Stimulated activated CD8-positive, alpha-beta memory T cell treated with anti-CD3 and anti-CD28 coated beads, Interleukin-4, amount 100 ng/mL, for 4 hours (primary cell): ENCODE measurements around the gene MAP7.
"Not testable (repeated sequence)": the region's sequence is repeated elsewhere in the genome, so short reads cannot be mapped to it uniquely, and the experiment has no call there.

Experiments used
- DNase-seq, 2 donors: peaks; one replicate each; pipeline ENCODE4 v3.0.0-alpha.2; 2020; ENCODE audit warnings: low read depth in 2 of 2, low spot score in 1 of 2

The MAP7 gene

DNA sequence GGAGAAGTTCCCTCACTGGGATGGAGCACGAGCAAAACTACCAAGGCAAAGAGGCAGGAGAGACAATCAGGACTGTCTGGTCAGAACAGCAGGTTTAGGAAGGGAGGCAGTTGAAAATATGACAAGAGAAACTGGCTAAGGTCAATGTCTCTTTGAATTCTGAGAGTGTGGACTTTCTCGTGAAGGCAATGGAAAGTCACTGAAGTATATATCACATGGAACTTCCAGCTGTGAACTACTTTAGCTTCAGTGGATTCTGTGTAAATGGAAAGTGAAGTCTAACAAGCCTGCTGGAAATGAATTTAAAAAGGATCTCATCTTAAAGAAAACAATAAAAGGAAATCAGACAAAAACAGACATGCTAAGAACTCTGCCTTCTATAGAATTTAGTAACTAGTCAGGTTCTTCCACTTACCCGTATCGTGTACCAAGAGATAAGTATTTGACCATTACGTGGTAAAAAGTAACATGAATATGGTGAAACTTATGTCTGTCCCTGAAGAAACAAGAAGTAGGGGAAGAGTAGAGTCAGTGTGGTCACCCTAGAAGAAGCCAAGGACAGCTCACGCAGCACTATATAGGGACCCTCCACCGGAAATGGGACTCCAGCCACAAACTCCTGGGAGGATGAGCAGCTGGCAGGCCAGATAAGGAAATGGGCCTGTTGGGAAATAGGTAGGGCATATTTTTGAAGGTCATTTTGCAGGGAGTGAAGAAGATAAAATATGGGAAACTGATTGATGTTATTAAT lies 123.4 kb downstream of the MAP7 start:
- no peak for DNase-seq

DNA sequence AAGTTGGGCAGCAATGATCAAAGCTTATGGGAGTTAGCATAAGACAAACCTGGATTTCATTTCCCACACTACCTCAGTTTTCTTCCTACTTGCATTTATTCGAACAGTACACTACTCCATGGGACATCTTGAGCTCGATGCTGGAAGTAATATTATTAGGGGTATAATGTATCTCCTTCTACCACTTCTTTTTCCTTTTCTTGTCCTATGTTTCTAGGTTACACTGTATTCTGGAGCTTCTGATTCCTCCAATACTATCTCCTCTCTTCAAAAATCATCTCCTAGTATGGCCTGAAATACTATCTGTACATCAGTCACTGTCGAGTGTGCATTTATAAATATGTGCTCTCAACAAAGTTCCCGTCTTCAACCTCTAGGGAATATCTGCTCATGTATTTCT lies 124.4 kb downstream of the MAP7 start:
- DNase-seq = no peak

DNA sequence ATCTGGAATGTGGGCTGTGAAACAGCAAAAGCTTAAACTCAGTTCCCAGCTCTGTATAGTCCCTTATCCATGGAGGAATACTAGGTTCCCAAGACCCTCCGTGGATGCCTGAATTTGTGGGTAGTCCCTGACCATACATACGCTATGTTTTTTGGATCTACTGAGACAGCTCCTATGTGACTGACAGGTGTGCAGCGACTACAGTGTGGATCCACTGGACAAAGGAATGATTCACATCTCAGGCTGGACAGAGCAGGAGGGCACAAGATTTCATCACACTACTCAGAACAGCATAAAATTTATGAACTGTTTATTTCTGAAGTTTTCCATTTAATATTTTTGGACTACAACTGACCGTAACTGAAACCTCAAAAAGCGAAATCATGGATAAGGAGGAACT lies 125.3 kb downstream of the MAP7 start:
- no peak for DNase-seq

DNA sequence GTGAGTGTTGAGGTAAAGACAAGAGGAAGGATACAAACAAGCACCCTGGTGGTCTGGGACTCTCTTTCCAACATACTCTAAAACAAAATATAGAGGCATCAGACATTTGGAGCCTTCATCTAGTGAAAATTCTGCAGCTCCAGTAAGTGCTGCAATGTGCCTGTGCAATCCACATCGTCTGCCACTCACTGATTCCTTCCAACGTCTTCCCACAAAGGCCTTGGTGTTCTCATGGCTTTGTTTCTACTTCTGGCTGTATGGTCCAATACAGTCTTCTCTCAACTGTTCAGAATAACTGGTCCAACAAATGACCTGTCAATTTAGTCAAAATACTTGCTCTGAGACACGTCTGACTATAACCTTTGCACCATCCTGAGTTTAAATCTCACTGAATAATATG lies 125.8 kb downstream of the MAP7 start:
- DNase-seq = no peak

DNA sequence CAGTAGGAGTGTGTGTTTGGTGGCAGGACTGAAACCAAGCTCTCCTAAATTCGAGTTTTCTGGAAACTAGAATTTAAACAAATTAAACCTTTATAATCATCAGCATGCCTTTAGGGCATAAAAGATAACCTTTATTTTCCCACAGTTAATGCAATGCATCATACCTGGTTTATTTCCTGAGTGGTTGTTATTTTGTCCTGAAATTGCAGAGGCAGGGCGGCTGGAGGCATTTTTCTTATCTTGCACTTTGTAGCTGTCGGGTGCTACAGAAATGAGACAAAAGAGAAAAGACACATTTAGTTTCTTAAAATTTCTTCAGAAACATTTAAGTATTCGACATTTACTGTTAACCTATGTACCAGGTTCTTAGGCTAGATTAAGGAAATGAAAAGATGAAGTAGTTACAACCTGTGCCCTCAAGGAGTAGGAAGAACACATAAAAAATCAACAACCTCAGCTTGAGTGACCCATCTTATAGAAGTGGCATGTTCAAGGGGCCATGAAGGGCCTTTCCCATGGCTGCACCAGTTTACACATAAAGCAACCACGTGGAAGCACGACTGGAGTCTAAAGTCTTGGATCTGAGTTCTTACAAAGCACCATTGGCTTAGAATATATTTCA lies 128.6 kb downstream of the MAP7 start:
- no peak for DNase-seq

DNA sequence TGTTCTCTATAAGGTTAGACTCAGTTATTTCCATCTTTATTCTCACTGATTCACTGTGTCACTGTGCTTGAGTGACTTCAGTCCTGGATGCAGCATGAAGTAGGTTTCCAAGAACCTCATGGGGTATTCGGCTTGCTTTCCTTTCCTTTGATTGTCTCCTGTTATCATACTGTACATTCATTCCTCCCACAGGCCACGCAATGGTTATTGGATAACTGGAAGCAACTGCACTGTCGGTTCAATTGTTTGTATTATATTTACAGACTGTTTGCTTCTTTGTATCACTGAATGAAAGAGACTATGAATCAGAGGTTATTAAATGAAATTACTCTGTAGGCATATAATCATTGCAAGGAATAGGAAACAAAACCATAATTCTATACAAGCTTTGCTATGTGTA lies 129.4 kb downstream of the MAP7 start:
- no peak for DNase-seq

DNA sequence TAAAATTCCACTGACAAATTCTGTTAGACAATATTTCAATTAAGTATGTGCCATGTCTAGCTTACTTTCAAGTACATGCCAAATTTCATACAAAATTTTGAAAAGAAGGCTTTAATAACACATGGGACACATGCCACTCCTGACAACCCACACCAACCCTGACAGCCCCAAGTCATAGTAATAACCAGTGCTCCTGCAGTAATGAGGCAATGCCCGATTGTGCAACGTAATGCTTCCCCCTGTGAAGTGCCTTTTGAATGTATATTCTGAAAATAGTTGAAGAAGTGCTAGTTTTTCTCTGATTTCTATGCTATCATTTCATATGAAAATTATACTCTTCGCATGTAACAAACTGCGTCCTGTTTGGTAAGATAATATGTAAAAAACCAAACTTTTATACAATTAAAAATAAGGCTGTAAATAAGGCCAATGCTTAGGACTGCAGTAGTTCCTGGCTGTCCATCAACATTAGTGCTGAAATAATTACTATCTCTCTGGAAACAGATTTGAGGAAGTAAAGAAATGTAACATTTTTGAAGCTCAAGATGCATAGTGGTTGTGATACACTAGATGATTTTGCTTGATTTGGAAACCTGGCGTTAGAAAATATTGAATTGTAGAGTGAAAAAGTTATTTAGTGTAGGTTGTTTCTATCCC lies 134.7 kb downstream of the MAP7 start:
- DNase-seq = no peak

DNA sequence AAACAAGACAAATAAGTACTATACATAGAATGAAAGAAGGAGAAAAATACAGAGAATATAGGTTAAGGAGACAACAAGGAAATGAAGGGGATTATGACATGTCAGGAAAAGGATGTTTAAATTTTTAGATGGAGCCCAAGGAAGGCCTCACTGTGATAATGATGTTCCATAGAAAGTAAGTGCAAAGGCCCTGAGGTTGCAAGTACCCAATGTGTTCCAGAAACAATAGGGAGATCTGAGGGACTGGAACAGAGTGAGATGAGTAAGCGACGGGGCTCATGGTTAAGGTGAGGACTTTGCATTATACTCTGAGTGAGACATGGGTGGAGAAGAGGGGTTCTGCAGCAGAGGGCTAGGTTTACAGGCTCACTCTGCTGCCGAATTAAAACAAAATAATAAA lies 137.8 kb downstream of the MAP7 start:
- no peak for DNase-seq

DNA sequence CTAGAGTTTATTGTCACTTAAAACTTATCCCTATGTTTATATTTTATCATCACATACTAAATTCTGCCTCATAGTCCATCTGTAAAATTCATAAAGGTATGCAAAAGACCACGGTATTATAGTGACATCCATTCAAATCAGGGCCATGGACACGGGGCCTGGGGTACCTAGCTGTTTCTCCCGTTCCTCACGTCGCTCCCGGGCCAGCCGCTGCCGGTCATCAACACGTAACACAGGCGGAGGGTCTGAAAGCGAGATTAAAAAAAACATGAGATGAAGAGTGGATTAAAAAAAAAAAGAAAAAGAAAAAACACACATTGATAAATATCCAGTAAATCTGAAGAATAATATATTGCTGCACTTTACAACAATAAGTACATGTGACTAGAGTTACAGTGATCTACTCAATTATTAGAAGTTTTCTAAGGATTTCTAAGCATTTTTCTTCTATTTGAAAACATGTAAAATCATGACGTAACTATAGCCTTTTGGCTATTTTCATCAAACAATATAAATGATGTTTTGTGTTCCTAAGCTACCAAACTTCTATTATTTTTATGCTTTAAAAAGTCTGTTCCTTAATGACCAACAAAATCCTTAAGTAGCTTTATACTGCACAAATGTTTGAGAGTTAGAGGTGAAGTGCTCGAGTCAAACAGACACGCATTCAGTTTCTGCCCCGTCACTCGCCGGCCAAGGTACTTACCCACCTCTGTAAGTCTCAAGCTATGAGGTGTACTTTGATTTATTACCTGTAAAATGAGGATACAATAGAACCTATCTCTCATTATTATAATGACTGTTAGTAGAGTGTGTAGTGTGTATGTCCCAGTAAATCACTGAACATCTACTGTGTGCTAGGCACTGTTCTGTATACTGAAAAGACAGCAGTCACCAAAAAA lies 138.5 kb downstream of the MAP7 start:
- DNase-seq = no peak

DNA sequence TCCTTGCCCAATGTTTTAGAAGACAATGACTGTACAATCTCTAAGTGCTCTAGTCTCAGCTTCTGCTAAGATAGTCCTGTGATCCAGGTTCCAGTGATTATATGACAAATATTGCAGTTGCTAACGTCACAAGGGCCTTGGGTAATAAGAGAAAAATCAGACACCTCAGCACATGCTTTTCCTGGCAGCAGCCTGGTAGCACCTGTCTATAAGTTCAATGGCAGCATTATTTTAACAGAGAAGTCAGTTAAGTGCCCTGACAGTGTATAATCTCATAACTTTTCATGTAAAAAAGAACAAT lies 139.2 kb downstream of the MAP7 start:
- DNase-seq = no peak

DNA sequence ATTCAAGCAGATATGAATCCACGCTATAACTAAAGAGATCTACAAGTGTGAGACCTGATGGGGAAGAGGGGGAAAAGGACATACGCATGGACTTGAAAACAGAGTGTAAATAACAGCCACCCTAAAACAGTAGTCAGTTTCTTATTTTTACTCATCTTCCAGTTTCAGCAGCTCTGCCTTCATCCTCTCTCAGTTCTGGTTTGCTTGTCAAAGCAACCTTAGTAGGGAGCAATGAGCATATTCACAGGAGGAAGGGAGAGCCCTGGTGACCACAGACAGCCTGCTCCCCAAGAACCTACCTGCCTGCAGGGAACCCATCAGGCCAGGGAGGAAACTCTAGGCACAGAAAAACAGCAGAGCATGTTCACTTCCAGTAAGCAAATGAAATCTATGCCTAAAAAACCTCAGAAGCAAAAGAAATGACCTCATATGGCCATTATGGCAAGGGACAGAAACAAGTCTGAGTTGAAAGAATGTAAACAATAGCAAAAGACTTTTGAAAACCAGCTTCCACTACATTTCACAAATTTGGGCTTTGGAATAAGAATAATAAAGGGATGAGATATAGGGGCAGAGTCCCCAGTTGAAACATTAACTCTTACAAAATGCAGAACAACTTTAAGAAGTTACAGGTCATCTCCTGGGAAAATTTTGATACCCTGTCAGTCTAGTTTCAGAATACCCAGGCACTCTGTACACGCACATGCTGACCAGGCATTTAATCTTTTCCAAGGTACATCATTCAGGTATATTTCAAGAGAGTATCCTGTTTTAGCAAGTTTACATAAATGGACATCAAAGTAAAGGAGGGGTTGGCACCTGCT lies 139.8 kb downstream of the MAP7 start:
- no peak for DNase-seq

DNA sequence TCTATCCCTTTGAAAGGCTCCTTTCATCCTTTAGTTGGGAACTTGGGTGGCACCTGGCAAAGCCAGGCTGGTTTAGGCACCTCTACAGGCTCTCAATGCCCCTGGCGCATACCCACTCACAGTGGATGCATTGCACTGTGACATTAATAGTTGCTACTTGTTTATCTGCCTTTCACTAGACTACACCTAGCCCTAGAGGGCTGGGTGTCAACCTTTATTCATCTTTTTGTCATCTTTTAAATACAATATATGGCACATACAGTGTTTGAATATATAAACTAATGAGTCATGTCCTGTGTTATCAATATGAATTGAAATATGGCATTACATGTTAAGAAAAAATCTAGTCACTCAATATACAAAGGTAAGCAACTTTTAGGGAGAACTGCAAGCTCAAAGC lies 140.6 kb downstream of the MAP7 start:
- no peak for DNase-seq

DNA sequence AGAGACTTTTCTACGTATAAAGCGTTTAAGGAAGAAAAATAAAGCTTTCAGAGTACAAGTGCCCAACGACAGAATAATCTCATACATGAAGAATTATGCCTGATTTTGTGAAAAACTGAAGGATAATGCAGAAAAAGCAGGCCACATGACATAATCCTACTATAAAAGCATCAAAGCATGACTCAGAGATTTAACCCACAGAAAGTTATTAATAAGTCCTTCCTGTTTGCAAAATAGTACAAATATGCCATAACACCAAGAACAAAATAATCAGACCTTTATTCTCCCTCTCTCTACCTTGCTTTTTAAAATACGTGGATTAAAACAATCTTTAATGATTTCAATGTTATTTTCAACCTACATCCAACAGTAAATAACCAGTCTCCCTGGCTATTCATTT lies 142.0 kb downstream of the MAP7 start:
- no peak for DNase-seq

DNA sequence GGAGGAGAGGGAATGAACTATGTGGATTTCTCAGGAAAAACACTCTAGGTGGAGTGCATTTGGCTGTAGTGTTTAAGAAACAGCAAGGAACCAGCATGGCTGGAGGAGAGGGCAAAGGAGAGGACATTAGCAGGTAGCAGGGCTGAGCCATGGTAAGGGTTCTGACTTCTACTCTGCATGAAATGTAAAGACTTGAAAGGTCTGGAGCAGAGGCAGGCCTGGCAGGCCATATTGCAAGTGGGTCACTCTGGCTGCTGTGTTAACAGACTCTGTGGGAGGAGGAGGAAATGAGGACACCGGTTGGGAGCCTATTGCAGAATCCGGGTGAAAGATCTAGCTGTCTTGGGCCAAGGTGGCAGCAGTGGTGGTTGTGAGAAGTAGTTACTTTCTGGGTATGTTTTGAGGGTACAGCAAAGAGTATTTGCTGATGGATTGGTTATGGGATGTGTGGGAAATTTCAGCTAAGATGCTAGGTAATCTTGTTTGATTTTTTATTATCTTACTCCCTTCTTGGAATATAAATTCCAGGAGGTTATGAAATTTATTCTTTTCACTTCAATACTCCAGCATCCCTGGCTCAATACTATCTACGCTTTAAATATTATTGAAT lies 144.7 kb downstream of the MAP7 start:
- DNase-seq = no peak

DNA sequence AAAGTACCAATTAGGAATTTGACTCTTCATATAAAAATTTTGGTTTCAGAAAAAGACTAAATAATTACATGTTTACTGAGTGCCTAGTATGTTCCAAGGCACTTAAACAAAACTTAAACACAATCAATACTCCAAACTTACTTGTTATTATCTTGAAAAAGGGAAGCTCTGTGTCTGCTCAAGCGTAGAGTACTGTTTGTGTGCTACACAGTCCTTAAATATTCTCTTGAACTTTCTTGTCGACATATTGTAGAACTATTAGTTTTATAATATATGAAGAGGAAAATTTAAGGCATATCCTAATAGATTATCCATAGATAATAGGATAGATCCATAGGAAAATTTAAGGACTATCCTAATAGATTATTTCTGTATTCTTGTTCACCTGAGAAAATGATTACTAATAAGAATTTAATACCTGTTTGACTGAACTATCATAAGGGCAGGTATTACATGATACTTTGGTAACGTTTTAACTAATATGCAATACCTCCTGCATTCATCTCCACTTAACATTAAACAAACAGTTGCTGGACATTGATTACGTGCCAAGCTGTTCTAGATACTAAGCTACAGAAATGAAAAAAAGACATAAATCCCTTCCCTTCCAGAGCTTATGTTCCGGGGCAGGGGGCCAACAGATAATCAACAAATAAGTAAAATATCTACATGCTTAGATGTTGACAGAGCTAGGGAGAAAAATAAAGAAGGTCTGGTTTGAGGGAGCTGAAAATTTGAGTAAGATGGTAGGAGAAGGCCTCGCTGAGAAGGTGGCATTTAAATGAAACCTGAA lies 145.4 kb downstream of the MAP7 start:
- DNase-seq = no peak

DNA sequence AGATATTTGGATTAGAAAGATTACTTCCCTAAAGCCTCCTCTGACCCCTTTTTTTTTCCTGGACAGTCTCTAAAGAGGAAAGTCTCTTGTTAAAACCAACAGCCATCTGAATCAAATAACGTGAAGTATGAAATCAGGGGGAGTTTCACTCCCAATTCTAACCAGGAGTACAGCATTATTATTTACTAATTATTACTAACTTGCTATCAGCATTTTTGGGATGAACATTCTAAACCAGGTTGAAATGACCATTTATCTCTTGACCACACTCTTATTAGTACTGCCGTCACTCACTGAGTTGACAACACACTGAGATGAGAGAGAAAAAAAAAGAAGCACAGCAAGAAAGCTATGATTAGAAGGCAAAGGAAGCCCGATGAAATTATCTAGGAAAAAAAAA lies 146.2 kb downstream of the MAP7 start:
- DNase-seq = no peak

DNA sequence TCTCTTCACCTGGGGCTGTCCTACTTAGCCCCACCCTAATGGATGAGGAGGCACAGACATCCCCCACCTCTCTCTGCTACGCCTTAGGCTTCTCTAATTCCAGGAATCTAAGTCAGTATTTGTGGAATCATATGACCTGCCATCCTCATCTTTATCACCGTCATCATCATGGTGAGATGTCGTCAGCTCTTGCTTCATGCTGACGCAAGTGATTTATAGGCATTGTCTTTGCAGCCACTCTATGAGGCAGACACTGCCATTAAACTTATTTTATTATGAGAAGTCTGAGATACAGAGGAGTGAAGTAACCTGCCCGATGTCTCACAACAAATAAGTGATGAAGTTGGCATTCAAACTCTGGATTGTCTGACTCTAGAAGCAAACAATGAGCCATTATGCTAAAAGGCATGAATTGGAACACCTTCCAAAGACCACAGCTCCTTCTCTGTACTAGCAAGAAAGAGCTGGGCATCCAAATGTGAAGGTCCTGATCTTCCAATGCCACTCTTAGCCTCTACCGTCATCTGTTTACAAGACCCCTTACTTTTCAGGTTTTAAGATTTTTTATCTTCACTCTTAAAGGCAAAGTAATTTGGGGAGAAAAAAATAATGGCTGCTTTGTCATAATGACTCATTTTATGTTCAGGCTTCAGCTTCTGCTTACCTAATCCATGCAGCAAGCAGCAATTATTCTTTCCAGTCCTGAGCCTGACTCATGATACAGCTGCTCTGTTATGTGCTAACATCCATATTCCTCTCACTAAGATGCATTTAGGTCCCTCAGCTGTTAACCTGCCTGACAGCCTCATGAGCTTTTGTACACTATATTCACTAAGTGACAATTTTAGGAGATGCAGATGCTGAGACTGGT lies 146.9 kb downstream of the MAP7 start:
- DNase-seq = no peak

DNA sequence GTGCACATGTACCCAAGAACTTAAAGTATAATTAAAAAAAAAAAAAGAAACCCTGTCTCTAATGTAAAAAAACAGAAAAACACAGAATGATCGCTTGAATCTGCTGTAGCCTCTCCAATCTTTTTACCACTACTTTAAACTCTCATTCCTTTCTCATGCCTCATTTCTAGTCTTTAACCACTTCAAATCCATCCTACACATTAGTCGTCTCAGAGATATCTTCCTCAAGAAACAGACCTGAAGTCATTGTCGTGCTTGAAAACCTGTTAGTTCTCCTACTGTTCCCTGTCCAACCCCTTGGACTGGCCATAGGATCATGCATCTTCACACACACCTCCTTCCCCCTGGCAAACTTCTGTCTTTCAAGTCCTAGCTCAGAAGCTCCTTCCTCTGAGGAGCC lies 148.5 kb downstream of the MAP7 start:
- DNase-seq = no peak

DNA sequence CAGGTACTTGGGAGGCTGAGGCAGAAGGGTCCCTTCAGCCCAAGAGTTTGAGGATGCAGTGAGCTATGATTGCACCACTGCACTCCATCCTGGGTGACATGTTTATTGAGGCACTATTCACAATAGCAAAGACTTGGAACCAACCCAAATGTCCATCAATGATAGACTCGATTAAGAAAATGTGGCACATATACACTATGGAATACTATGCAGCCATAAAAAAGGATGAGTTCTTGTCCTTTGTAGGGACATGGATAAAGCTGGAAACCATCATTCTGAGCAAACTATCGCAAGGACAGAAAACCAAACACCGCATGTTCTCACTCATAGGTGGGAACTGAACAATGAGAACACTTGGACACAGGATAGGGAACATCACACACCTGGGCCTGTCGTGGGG lies 149.0 kb downstream of the MAP7 start:
- not testable (repeated sequence) for DNase-seq
